AG08396 (cell line): Measurements from ENCODE around the gene CEP112.
"Not testable (repeated sequence)": the region's sequence is repeated elsewhere in the genome, so short reads cannot be mapped to it uniquely, and the experiment has no call there.

Experiments
- DNase-seq: peaks from one replicate; pipeline ENCODE4 v3.0.0; 2012; ENCODE audit warnings: low spot score, mixed read lengths

Gene CEP112

GRCh38 chr17:65830356-65830755 lies 361.6 kb downstream of the CEP112 start:
- DNase-seq, result no peak

GRCh38 chr17:65826577-65826976 lies 365.4 kb downstream of the CEP112 start:
- not testable (repeated sequence) for DNase-seq

- no peak for DNase-seq
Measured at GRCh38 chr17:65824901-65825300, 367.0 kb downstream of the CEP112 start.

- DNase-seq, result no peak
Measured at GRCh38 chr17:65823713-65824112, 368.2 kb downstream of the CEP112 start.

- DNase-seq, result no peak
Measured at GRCh38 chr17:65820811-65821210, 371.1 kb downstream of the CEP112 start.

- DNase-seq, result no peak
Measured at GRCh38 chr17:65820306-65820705, 371.6 kb downstream of the CEP112 start.

DNA sequence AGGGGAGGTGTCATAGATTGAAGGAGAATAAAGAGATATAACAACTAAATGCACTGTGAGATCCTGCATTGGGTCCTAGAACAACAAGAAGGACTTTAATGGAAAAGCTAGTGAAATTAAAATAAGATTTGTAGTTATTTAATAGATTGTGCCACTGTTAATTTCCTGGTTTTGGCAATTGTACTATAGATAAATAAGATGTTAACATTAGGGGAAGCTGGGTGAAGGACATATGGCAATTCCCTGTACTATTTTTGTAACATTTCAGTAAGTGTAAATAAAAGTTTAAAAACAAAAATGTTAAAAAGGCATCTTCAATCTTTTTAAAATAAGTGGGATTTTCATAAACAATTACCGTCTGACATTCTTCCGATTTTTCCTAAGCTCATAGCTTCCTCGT lies 372.1 kb downstream of the CEP112 start:
- DNase-seq, result no peak

DNA sequence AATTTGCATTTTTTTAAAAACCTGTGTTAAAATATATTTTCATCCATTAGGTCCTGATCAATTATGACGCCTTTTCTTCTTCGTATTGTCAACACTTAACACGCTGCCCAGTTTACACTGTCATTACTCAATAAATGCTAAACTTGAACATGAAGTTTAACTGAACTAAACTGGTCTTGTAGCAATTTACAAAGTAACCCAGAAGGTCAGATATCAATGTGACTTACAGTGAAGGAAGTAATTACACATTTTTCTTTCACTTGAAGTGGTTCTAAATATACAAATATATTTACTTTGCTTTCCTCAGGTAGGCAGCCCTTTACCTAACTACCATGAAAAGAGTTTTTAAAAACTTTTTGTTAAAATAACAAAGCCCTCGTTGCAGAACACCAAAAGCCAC lies 374.0 kb downstream of the CEP112 start:
- no peak for DNase-seq

GRCh38 chr17:65814418-65814817 lies 377.5 kb downstream of the CEP112 start:
- no peak for DNase-seq

GRCh38 chr17:65813306-65813705 lies 378.6 kb downstream of the CEP112 start:
- no peak for DNase-seq

DNA sequence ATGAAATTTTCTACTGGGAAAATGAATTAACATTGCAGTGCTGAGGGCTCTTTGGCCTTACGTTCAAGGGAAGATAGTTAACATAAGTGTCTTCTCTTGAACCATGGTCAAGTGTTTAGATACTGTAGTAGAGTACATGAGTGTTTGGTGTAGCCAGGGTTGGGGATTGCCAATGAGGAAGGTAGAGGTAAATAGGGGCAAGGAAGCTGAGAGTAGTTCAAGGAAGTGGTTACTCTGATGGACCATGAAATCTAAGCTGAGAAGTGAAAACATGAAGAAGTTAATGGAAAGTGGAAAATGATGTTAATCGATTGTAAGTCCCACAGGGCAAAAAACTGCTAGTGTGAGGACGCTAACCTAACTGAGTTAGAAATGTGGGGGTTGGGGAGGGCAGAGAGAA lies 380.9 kb downstream of the CEP112 start:
- DNase-seq, result no peak

GRCh38 chr17:65809366-65809765 lies 382.6 kb downstream of the CEP112 start:
- DNase-seq, result no peak

- not testable (repeated sequence) for DNase-seq
Measured at GRCh38 chr17:65808566-65808965, 383.4 kb downstream of the CEP112 start.

GRCh38 chr17:65807361-65807760 lies 384.6 kb downstream of the CEP112 start:
- DNase-seq, result no peak

GRCh38 chr17:65801513-65801912 lies 390.4 kb downstream of the CEP112 start:
- DNase-seq, result no peak

GRCh38 chr17:65800655-65801054 lies 391.3 kb downstream of the CEP112 start:
- no peak for DNase-seq

DNA sequence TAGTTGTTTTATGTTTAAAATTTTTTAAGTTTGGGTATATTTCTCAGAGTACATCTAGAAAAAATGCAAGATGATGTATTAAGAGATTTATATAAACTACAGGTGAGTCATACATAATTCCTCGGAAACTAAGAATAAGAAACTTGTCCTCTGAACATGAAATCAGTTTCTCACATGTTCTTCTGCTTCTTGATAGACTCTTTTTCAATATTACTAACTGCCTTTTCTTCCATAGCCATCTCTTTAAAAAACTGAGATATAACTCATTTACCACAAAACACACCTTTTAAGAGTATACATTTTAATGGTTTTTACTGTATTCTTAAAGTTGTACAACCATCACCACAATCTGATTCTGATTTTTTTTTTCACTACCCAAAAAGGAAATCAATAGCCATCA lies 392.1 kb downstream of the CEP112 start:
- DNase-seq, result no peak

DNA sequence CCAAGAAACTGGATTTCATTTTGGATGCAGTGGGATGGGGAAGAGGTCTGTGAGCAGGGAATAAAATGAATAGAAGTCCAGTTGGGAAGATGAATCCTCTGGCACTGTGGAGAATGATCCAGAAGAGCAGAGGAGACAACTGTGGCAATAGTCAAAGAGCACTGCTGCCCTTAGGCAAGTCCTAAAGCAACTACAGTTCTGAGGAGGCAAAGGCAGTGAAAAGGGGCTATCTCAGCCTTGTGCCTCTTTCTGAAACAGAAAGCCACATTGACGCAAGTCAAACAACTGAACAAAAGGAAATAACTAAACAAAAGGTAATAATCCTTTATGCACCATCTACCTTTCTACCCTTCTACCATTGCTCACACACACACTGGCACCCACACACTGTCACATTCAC lies 392.5 kb downstream of the CEP112 start:
- no peak for DNase-seq

- no peak for DNase-seq
Measured at GRCh38 chr17:65797809-65798208, 394.1 kb downstream of the CEP112 start.

- DNase-seq, result no peak
Measured at GRCh38 chr17:65797101-65797500, 394.8 kb downstream of the CEP112 start.

- peak; percentile 28 for DNase-seq
Measured at GRCh38 chr17:65794572-65794971, 397.4 kb downstream of the CEP112 start.

DNA sequence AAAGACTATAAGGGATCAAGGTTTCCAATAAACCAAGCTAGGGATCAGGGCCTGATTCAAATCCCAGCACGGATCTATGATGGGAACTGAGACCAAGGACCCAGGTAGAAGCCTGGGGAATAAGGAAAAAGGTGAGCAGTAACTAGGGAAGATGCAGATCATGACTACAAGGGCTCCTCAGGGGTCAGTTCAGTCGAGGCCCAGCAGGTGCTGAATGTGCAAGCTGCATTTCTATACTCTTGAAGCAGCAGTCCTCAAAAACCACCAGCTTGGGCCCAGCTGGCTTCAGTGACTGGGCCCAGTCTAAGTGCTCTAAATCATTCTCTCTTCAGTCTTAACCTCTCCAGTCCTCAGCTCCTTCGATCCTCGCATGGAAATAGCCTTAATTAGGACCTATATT lies 401.7 kb downstream of the CEP112 start:
- no peak for DNase-seq

GRCh38 chr17:65787503-65787902 lies 404.4 kb downstream of the CEP112 start:
- no peak for DNase-seq

GRCh38 chr17:65786479-65786878 lies 405.5 kb downstream of the CEP112 start:
- DNase-seq, result no peak

DNA sequence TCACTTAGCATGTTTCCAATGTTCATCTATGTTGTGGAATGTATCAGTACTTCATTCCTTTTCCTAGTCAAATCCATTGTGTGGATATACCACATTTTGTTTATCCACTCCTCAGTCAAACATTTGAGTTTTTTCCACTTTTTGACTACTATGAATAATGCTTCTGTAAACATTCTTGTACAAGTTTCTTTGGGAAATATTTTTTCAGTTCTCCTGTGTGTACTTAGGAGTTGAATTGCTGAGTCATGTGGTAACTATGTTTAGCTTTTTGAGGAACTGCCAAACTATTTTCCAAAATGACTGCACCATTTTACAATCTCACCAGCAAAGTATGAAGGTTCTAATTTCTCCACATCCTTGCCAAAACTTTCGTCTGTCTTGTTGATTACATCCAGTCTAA lies 406.8 kb downstream of the CEP112 start:
- no peak for DNase-seq
